ENCODE data around the gene TSC2. TPM values are rescaled to one million over a fixed set of nuclear protein-coding genes. Genes with fewer than 3 reads are reported as not detected.

Gene TSC2
- total and polyA plus RNA-seq, 2 of the 13 experiments (the other 11 are each of a cell fraction or from before 2014, with no cell fraction given): 19.6 to 40.4 TPM

DNA sequence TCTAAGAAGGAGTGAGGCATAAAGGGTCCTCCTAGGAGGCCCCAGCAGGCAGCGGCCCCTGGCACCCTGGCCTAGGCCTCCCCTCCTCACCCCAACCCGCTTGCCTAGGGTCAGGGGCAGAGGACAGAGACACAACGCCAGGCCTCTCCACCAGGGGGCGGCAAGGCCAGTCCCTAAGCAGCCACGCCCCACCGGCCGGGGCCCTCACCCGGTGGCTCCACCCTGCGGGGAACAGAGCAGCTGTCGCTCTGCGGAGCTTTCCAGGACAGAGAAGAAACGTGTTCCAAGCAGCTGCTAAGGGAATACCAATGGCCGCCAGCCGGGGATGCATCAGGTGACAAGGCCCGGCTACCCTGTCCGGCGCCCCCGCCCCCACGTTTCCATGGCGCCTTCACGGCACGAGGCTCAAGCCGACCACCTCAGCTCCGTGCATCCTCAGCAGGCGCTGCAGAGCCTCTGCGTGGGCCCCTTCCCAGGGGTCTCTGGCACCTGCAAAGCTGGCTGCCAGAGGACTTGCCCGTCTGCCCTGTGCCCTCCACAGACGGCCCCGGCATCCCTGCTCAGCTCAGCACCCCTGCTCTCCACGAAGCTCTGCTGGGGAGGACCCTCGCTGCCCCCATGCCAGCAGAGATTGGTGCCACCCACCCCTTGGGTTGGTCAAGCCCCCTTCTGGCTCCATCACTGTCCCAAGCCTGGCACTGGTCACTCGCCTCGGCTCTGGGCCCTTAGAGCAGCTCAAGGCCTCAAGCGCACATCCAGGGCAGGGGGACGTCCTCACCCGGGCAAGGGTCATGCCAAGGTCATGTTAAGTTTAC is 43.8 kb upstream of the TSC2 start (continued):
- TF ChIP-seq, protein P1, sequence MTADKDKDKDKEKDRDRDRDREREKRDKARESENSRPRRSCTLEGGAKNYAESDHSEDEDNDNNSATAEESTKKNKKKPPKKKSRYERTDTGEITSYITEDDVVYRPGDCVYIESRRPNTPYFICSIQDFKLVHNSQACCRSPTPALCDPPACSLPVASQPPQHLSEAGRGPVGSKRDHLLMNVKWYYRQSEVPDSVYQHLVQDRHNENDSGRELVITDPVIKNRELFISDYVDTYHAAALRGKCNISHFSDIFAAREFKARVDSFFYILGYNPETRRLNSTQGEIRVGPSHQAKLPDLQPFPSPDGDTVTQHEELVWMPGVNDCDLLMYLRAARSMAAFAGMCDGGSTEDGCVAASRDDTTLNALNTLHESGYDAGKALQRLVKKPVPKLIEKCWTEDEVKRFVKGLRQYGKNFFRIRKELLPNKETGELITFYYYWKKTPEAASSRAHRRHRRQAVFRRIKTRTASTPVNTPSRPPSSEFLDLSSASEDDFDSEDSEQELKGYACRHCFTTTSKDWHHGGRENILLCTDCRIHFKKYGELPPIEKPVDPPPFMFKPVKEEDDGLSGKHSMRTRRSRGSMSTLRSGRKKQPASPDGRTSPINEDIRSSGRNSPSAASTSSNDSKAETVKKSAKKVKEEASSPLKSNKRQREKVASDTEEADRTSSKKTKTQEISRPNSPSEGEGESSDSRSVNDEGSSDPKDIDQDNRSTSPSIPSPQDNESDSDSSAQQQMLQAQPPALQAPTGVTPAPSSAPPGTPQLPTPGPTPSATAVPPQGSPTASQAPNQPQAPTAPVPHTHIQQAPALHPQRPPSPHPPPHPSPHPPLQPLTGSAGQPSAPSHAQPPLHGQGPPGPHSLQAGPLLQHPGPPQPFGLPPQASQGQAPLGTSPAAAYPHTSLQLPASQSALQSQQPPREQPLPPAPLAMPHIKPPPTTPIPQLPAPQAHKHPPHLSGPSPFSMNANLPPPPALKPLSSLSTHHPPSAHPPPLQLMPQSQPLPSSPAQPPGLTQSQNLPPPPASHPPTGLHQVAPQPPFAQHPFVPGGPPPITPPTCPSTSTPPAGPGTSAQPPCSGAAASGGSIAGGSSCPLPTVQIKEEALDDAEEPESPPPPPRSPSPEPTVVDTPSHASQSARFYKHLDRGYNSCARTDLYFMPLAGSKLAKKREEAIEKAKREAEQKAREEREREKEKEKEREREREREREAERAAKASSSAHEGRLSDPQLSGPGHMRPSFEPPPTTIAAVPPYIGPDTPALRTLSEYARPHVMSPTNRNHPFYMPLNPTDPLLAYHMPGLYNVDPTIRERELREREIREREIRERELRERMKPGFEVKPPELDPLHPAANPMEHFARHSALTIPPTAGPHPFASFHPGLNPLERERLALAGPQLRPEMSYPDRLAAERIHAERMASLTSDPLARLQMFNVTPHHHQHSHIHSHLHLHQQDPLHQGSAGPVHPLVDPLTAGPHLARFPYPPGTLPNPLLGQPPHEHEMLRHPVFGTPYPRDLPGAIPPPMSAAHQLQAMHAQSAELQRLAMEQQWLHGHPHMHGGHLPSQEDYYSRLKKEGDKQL (CRISPR knock-in tag; IDR thresholded peaks at IDR 0.05; ENCODE audit: low read depth): no peak
- TF ChIP-seq HOXA3 (CRISPR knock-in tag; IDR thresholded peaks at IDR 0.05): peak; percentile 77
- peak; percentile 99 for TF ChIP-seq KLF12 (CRISPR knock-in tag; IDR thresholded peaks at IDR 0.05; ENCODE audit: borderline replicate concordance)
- no peak for TF ChIP-seq ZNF672 (CRISPR knock-in tag; IDR thresholded peaks at IDR 0.05)
- TF ChIP-seq, protein P2, sequence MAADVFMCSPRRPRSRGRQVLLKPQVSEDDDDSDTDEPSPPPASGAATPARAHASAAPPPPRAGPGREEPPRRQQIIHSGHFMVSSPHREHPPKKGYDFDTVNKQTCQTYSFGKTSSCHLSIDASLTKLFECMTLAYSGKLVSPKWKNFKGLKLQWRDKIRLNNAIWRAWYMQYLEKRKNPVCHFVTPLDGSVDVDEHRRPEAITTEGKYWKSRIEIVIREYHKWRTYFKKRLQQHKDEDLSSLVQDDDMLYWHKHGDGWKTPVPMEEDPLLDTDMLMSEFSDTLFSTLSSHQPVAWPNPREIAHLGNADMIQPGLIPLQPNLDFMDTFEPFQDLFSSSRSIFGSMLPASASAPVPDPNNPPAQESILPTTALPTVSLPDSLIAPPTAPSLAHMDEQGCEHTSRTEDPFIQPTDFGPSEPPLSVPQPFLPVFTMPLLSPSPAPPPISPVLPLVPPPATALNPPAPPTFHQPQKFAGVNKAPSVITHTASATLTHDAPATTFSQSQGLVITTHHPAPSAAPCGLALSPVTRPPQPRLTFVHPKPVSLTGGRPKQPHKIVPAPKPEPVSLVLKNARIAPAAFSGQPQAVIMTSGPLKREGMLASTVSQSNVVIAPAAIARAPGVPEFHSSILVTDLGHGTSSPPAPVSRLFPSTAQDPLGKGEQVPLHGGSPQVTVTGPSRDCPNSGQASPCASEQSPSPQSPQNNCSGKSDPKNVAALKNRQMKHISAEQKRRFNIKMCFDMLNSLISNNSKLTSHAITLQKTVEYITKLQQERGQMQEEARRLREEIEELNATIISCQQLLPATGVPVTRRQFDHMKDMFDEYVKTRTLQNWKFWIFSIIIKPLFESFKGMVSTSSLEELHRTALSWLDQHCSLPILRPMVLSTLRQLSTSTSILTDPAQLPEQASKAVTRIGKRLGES (CRISPR knock-in tag; IDR thresholded peaks at IDR 0.05; ENCODE audit: borderline replicate concordance): no peak
- no peak for TF ChIP-seq SMAD1 (CRISPR knock-in tag; IDR thresholded peaks at IDR 0.05; ENCODE audit: borderline replicate concordance, low read depth)
- TF ChIP-seq GABPA (IDR thresholded peaks at IDR 0.05; ENCODE audit: low read depth, low read length): no peak
- TF ChIP-seq GABPA (CRISPR knock-in tag; IDR thresholded peaks at IDR 0.05; ENCODE audit: low read depth): peak; percentile 55; the same call in 1 of the 2 replicates
- TF ChIP-seq YEATS4 (CRISPR knock-in tag; IDR thresholded peaks at IDR 0.05; ENCODE audit: borderline replicate concordance): peak; percentile 55; the same call in 1 of the 2 replicates
- TF ChIP-seq ZFP90 (CRISPR knock-in tag; IDR thresholded peaks at IDR 0.05; ENCODE audit: borderline replicate concordance): peak; percentile 86
- TF ChIP-seq ZNF75D (CRISPR knock-in tag; IDR thresholded peaks at IDR 0.05; ENCODE audit: borderline replicate concordance): no peak
- no peak for TF ChIP-seq ZNF549 (CRISPR knock-in tag; IDR thresholded peaks at IDR 0.05)
- TF ChIP-seq, protein P3, sequence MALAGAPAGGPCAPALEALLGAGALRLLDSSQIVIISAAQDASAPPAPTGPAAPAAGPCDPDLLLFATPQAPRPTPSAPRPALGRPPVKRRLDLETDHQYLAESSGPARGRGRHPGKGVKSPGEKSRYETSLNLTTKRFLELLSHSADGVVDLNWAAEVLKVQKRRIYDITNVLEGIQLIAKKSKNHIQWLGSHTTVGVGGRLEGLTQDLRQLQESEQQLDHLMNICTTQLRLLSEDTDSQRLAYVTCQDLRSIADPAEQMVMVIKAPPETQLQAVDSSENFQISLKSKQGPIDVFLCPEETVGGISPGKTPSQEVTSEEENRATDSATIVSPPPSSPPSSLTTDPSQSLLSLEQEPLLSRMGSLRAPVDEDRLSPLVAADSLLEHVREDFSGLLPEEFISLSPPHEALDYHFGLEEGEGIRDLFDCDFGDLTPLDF (CRISPR knock-in tag; IDR thresholded peaks at IDR 0.05): no peak
- no peak for TF ChIP-seq SETDB1 (CRISPR knock-in tag; IDR thresholded peaks at IDR 0.05; ENCODE audit: borderline replicate concordance)
- no peak for TF ChIP-seq ZNF251 (CRISPR knock-in tag; IDR thresholded peaks at IDR 0.05)
- no peak for TF ChIP-seq MATR3 (CRISPR knock-in tag; IDR thresholded peaks at IDR 0.05)
- TF ChIP-seq RXRB (CRISPR knock-in tag; IDR thresholded peaks at IDR 0.05; ENCODE audit: borderline replicate concordance): peak; percentile 75; the same call in 1 of the 2 replicates
- no peak for TF ChIP-seq SOX13 (IDR thresholded peaks at IDR 0.05)
- TF ChIP-seq SOX13 (CRISPR knock-in tag; conservative IDR thresholded peaks at IDR 0.05 in 1 of 2, IDR thresholded peaks at IDR 0.05 in 1 of 2): peak in 1 of 2 experiments; percentile 32; a peak in 1 of 4 replicates
